GM18519 (cell line): ENCODE results near the gene GPR4.
"Not testable (repeated sequence)": the region's sequence is repeated elsewhere in the genome, so short reads cannot be mapped to it uniquely, and the experiment has no call there.

ENCODE experiments used
- ATAC-seq: cut with Tn5 transposase; IDR thresholded peaks from one replicate; pipeline ENCODE4 v1.9.1; 2021; ENCODE audit warnings: mild to moderate bottlenecking, moderate library complexity; ENCODE audit not compliant: unreplicated experiment, low FRiP score

The GPR4 gene

DNA sequence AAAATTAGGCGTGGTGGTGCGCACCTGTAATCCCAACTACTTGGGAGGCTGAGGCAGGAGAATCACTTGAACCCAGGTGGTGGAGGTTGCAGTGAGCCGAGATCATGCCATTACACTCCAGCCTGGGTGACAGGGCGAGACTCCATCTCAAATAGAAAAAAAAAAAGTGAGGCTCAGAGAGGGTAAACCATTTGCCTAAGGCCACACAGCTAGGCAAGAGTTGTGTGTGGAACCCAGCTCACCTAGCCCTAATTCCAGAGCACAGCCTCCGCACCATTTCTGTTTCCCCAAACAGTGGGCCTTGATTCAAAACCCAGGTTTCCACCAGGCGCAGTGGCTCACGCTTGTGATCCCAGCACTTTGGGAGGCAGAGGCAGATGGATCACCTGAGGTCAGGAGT is 26.2 kb upstream of the GPR4 start:
- not testable (repeated sequence) for ATAC-seq

DNA sequence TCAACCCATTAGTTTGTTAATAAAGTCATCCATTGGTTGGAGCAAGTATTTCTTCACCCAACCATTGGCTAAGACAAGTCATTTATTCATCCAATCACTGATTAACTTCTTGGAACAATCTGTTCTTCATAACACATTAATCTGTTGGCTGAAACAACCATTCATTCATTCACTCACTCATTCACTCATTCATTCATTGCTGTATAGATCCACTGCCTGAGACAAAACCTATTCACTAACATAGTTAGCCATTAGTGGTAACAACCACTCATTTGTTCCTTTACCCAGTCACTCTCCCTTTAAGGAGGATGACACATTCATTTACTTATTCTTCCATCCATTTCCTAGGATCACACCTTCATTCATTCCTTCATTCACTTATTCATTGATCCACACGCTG is 22.0 kb upstream of the GPR4 start:
- ATAC-seq: no peak

GRCh38 chr19:45621976-45622503 is 20.0 kb upstream of the GPR4 start:
- no peak for ATAC-seq

GRCh38 chr19:45621389-45621788 is 19.4 kb upstream of the GPR4 start:
- no peak for ATAC-seq

DNA sequence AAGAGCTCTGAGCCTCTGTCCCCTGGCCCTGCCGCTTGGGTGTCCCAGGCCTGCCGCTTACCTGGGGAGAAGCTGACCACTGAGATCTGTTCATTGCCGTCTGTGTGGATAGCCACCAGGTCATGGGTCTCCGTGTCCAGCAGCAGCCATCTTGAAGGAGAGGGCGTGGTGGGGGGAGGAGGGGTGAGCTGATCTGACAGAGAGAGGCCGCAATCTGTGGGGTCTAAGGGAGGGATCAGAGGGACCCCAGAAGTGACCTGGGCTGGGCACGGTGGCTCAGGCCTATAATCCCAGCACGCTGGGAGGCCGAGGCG is 14.6 kb upstream of the GPR4 start:
- ATAC-seq: no peak

GRCh38 chr19:45615795-45616703 is 14.0 kb upstream of the GPR4 start:
- no peak for ATAC-seq

- ATAC-seq: not testable (repeated sequence)
Observed at GRCh38 chr19:45615056-45615455, 13.0 kb upstream of the GPR4 start.

- ATAC-seq: peak; percentile 55
Observed at GRCh38 chr19:45613926-45614725, 12.1 kb upstream of the GPR4 start.

- ATAC-seq: no peak
Observed at GRCh38 chr19:45608948-45609347, 6.9 kb upstream of the GPR4 start.

DNA sequence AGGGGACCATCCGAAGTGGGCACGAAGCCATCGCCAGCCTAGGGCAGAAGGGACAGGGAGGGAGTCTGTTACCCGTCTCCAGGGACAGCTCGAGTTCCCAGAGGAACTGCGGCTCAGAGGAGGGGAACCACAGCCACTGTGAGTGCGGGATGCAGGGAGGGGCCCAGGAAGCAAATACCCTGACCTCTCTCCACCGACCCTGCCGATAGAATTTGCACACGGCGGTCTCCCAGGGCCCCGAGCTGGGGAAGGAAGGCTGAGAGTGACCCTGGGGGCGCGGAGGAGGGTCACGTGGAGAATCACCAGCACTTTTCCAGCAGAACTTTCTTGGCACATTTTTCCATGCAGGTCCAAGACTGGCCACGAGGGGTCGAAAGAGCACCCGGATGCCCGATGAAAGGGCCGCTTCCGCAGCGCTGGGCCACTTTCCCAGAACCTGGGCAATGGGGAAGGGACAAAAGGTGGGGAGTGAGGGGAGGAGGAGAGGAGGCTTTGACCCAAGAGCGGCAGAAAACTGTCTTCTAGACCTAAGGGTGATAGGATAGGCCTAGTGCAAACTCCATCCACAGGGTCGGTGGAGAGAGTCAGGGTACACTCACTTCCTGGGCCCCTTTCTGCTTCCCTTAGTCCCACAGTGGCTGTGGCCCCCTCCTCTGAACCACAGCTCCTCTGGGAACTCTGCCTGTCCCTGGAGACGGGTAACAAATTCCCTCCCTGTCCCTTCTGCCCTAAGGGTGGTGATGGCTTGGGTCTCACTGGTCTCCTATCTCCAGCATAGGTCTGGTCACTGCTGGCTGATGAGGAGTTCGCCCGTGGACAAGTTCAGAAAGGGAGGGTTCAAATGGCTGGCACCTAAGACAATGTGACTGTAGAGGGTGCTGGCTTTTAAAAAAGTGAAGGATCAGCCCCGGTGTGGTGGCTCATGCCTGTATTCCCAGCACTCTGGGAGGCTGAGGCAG is 5.3 kb upstream of the GPR4 start:
- ATAC-seq: no peak

DNA sequence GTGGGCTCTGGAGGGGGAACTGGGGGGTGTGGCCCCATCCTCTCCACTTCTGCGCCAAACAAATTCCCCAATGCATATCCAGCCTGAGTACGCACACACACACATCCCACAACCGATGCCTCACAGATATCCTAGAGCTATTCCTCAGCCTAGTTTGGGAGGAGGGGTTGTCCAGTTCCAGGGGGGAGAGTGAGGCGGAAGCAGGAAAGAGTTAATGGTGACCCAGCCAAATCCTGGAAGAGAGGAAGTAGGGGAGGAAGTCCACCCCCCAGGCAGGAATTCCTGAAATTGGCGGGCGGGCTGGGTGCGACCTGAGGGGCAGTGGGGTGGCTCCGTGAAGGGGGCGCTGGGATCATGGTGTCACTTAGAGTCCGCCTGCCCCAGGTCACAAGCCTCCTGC is 897 bp downstream of the GPR4 start:
- no peak for ATAC-seq

DNA sequence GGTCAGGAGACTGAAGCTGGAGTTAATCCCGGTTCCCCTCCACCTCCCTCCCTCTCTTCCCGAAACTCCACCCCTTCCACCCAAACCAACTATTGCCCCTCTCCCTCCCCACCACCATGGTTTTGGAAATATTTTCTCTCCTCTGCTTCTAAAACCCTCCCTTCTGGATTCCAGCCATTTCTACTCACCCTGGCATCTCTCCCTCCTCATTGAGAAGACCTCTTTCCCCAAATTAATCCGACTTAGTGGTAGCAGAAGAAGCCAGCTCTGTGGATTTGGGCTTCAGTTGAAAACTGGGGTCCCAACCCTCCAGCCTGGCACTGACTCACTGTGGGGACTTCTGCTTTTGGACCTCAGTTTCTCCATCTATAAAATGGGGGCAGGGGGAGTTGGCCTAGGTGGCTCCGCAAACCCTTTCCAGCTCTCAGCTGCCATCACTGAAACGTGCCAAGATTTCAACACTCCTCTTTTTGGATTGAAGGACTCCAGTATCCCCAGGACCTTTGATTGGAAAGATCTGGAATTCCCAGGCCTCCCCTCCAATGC is 1.6 kb downstream of the GPR4 start:
- ATAC-seq: no peak

DNA sequence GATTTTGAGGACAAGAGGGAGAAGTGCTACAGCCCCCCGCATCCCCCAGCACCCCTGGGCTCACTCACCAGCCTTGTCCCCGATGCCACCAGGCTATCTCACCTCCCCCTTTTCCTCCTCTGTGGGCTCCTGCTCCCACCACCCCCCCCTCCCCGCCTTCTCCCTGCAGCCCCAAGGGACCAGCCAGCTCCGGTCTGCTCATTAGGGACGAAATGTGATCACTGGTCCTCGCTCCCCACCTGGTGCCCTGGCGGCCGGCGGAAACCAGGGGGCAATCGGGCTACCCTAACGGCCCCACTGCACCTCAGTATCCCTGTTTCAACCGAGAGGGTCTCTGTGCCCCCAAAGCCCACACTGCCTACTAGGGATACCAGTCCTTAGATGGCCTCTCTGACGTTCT is 2.7 kb downstream of the GPR4 start:
- ATAC-seq: no peak

- no peak for ATAC-seq
Observed at GRCh38 chr19:45598267-45599001, 3.6 kb downstream of the GPR4 start.

- no peak for ATAC-seq
Observed at GRCh38 chr19:45597425-45598111, 4.4 kb downstream of the GPR4 start.

DNA sequence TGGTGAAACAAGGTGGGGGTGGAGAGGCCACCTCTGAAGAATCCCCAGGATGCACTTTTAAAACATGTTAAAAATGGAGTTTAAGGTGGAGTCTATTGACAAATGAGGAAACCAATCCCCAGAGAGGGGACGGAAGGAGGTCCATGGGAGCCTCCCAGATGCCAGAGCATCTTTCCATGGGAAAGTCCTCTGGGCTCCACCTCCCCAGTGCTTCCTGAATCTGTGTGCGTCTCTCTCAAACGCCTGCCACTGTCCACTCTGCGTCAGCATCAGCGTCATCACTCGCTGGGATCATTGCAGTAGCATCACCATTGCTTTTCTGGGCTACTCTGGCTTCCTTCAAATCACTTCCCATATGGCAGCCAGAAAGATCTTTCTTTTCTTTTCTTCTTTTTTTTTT is 6.2 kb downstream of the GPR4 start:
- ATAC-seq: no peak

- no peak for ATAC-seq
Observed at GRCh38 chr19:45593520-45593919, 8.5 kb downstream of the GPR4 start.

DNA sequence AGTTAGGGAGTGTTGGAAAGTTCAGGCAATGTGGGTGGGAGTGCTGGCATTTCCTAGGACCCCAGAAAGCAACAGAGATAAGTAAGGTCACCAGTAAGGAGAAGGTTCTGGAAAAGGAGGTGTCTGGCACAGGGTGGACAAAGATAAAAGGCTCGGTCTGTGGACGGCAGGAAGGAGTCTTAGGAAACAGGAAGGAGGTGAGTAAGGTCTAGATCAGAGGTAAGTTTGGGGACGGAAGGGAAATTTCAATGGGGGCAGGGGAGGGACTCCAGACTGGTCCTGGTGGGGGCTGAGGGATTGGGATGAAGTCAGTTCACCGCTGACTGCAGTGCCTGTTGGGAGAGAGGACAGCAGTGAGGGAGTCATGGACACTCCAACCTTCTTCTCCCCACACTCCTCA is 9.6 kb downstream of the GPR4 start:
- ATAC-seq: no peak

GRCh38 chr19:45591638-45592005 is 10.4 kb downstream of the GPR4 start:
- ATAC-seq: no peak
